SH-SY5Y (cell line): ENCODE data around the gene OR7C2.

Source experiments
- GATA2 ChIP-seq: IDR thresholded peaks from 2 replicates; pipeline ENCODE4 v1.6.1; 2011; ENCODE audit warnings: mild to moderate bottlenecking, low read depth, low read length
- GATA3 ChIP-seq: IDR thresholded peaks from 2 replicates; pipeline ENCODE4 v1.6.1; 2011; ENCODE audit warnings: low read depth, mild to moderate bottlenecking, low read length, moderate library complexity

GRCh38 chr19:14949876-14950275, 8.6 kb downstream of the OR7C2 start:
- no peak for TF ChIP-seq GATA2
- no peak for TF ChIP-seq GATA3
